Spleen (tissue), 7 donors: Measurements from ENCODE around the gene FAM209B.

ENCODE experiments used
- CTCF ChIP-seq, 11 experiments: fragments of 200-600 bp in 7 of 11; fragments of 450-650 bp in 4 of 11; sonication (generic) in 4 of 11; IDR thresholded peaks in 8 of 11; conservative IDR thresholded peaks in 3 of 11; 1 replicate in 7 of 11; 2 replicates in 4 of 11; pipeline versions ENCODE4 v1.4.0 to v1.8.0; 2016 to 2021; ENCODE audit warnings: antibody characterized with exemption in 11 of 11, inconsistent platforms in 4 of 11, mild to moderate bottlenecking in 1 of 11
- POLR2A ChIP-seq, 3 donors: fragments of 450-650 bp; IDR thresholded peaks; one replicate each; pipeline ENCODE4 v1.5.1; 2017; ENCODE audit warnings: antibody characterized with exemption in 3 of 3, mild to moderate bottlenecking in 1 of 3
- POLR2AphosphoS5 ChIP-seq, 3 donors: sonication (generic); formaldehyde crosslinking; IDR thresholded peaks; one replicate each; pipeline ENCODE4 v1.5.1; 2017; ENCODE audit warnings: antibody characterized with exemption in 3 of 3
- donor health status: DM: no; HTN: no; CAD: no; lungs with moderate emphysema.
- donor health status: DM: no; HTN: no; CAD: no.
- donor health status: DM: no; HTN: no; CAD: no.

GRCh38 chr20:56503916-56504315, 29.1 kb upstream of the FAM209B start:
- TF ChIP-seq POLR2A (IDR thresholded peaks at IDR 0.05) (no peak), CTCF (IDR thresholded peaks at IDR 0.05 in 8 of 11, conservative IDR thresholded peaks at IDR 0.05 in 3 of 11) (no peak), POLR2AphosphoS5 (IDR thresholded peaks at IDR 0.05) (no peak)
